ENCODE results near the gene SLC11A1.

Gene SLC11A1

GRCh38 chr2:218381916-218382366, at the start of gene SLC11A1:
SLC11A1 (plus strand) TSS chr2:218382273; CDS start chr2:218382369, 96 bp downstream.
- no peak for DNase-seq (ENCODE audit: low read depth)

- no peak for DNase-seq (ENCODE audit: low read depth)
These were observed 49.8 kb upstream of the SLC11A1 start for GRCh38 chr2:218332288-218332687.

DNA sequence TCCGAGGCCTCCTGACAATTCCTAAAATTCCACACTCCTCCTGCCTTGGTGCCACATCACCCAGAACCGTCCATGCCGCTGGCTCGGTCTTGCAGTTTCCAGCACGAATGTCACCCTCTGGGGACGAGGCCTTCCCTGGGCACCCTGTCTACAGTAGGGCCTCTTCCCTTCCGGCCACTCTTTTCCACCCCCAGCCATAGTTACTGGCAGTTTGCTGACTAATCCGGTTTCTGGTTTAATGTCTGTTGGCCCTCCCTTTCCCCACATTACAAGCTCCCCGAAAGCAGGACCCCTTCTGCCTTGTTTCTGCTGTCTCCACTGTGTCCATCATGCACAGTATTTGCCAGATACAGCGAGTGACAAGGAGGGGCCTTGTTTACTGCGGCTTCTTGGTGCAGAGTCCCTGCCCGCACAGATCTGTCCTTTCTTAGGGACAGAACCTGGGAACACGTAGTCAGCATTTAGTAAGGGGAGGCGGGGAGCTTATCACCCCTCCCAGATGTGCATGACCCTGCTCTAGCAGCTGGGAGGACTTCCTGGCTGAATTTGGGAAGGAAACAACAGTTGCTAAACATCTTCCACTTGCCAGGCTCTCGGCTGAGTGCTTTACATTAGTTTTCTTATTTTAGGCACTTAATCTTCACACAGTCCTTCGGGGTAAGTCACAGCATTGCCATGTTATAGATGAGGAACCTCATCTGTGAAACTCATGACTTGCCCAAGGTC, 49.0 kb upstream of the SLC11A1 start:
- DNase-seq (ENCODE audit: low read depth): no peak

- DNase-seq (ENCODE audit: low read depth): no peak
These were observed 47.5 kb upstream of the SLC11A1 start for GRCh38 chr2:218334531-218334930.

- DNase-seq (ENCODE audit: low read depth): no peak
These were observed 41.4 kb upstream of the SLC11A1 start for GRCh38 chr2:218340656-218341055.

GRCh38 chr2:218341381-218341780, 40.7 kb upstream of the SLC11A1 start:
- no peak for DNase-seq (ENCODE audit: low read depth)

GRCh38 chr2:218342837-218343236, 39.2 kb upstream of the SLC11A1 start:
- no peak for DNase-seq (ENCODE audit: low read depth)

GRCh38 chr2:218343591-218343990, 38.5 kb upstream of the SLC11A1 start:
- DNase-seq (ENCODE audit: low read depth): peak; percentile 64

GRCh38 chr2:218344090-218344754, 37.9 kb upstream of the SLC11A1 start:
- no peak for DNase-seq (ENCODE audit: low read depth)

DNA sequence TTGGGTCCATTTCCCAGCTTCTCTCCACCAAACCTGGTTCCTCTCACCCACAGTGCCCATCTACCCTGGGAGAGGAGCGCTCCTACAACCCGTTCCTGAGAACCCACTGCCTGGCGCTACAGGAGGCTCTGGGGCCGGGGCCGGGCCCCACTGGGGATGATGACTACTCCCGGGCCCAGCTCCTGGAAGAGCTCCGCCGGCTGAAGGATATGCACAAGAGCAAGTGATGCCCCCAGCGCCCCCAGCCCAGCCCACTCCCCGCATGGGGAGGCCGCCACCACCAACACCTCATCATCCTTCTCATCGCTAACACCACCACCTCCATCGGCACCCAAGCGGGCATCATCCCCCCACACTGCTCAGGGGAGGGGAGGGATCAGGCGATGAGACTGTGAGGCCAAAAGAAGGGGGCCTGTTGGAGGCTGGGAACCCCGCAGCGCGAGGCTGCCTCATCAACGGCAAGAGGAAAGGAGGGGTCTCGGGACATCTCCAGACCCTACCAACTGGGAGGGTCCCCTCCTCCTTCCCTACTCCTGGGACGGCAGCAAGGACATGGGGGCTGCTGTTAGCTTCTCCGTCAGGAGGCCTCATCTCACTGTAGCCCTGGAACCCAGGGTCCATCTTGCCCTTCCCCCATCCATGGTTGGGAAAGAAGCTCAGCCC, 37.2 kb upstream of the SLC11A1 start:
- no peak for DNase-seq (ENCODE audit: low read depth)

GRCh38 chr2:218345491-218346236, 36.4 kb upstream of the SLC11A1 start:
- no peak for DNase-seq (ENCODE audit: low read depth)

DNA sequence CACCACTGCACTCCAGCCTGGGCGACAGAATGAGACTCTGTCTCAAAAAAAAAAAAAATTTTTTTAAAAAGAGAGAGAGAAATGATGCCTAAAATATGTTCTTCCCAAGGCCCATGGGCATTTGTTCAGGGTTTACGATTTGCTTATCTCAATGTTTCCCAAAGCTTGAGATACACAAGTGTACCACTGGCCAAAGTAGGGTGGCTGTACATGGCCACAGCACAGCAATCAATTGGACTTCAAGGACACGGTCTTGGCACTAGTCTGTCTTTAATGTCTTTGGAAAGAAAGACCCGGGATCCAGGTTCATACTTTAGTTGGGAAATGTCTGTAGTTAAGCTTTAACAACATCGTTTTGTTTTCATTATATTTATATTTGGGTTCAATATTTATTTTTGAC, 34.9 kb upstream of the SLC11A1 start:
- DNase-seq (ENCODE audit: low read depth): no peak

DNA sequence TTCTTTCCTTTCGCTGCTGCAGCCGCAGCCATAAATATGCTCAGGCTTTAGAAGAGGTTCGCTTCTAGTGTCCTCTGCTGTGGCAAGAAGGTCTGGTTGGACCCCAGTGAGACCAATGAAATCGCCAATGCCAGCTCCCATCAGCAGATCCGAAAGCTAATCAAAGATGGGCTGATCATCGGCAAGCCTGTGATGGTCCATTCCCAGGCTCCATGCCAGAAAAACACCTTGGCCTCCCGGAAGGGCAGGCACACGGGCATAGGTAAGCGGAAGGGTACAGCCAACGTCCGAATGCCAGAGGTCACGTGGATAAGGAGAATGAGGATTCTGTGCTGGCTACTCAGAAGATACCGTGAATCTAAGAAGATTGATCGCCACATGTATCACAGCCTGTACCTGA, 28.0 kb upstream of the SLC11A1 start:
- DNase-seq (ENCODE audit: low read depth): no peak

- no peak for DNase-seq (ENCODE audit: low read depth)
These were observed 27.1 kb upstream of the SLC11A1 start for GRCh38 chr2:218354850-218355443.

DNA sequence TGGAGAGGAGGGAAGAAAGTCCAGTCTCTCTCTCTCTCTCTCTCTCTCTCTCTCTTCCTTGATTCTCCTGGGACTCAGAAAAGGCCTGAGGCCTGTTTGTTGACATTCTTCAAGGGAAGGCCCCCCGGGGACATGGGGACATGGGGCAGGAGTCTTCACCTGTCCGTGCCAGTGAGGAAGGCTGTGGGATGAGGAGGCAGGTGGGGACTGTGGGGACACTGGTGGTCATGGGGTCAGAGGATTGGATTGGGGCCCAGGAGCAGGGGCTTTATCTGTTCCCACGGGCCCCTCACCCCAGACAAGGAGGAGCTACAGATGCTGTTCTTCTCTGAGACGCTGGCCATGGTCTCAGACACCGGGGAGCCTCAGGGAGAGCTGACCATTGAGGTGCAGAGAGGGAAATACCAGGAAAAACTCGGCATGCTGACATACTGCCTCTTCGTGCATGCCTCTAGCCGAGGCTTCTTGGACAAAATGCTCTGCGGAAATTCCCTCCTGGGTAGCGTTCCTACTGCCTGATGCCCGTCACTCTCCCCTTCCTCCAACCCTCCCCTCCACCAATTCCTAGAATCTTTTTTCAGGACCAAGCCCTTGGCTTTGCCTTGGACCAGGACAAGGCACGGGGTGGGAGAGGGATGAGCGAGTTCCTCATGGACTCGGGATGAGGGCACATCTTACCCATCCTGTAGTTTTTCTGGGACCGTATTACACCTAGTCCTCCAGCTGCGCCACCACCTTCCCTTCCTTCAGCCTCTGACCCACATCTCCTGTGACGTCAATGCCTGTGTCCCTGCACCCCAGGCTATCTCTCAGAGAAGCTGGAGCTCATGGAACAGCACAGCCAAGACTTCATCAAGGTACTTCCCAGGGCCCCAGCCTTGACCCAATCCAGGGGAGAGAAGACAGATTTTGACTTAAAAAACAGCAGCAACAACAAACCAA, 24.6 kb upstream of the SLC11A1 start:
- no peak for DNase-seq (ENCODE audit: low read depth)

GRCh38 chr2:218360453-218360852, 21.6 kb upstream of the SLC11A1 start:
- DNase-seq (ENCODE audit: low read depth): no peak

- no peak for DNase-seq (ENCODE audit: low read depth)
These were observed 19.5 kb upstream of the SLC11A1 start for GRCh38 chr2:218362606-218363005.

DNA sequence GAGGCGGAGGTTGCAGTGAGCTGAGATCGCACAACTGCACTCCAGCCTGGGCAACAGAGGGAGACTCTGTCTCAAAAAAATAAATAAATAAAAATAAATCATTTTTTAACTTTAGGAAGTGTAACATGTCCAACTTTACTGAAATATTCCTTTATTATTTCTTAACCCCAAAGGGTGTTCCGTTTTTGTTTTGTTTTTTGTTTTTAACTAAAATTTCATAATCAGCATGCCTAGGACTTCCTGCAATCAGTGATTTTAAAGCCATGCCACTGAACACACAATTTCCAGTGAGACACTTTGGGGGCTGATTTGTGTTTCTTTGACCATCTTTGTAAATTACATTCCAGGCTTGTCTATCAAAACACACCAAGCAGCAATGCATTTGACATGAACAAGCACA, 18.3 kb upstream of the SLC11A1 start:
- no peak for DNase-seq (ENCODE audit: low read depth)

GRCh38 chr2:218364196-218364595, 17.9 kb upstream of the SLC11A1 start:
- DNase-seq (ENCODE audit: low read depth): no peak

- no peak for DNase-seq (ENCODE audit: low read depth)
These were observed 15.3 kb upstream of the SLC11A1 start for GRCh38 chr2:218366621-218367414.

Data from EH (cell line).